Activated CD8-positive, alpha-beta memory T cell treated with anti-CD3 and anti-CD28 coated beads for 1 hour (primary cell): ENCODE measurements around the gene CSH2.
"Not testable (repeated sequence)": the region's sequence is repeated elsewhere in the genome, so short reads cannot be mapped to it uniquely, and the experiment has no call there.

ENCODE experiments used
- DNase-seq, 2 donors: peaks; one replicate each; pipeline ENCODE4 v3.0.0-alpha.2; 2020; ENCODE audit warnings: low read depth in 1 of 2; ENCODE audit errors: extremely low read depth in 1 of 2

CSH2 gene

DNA sequence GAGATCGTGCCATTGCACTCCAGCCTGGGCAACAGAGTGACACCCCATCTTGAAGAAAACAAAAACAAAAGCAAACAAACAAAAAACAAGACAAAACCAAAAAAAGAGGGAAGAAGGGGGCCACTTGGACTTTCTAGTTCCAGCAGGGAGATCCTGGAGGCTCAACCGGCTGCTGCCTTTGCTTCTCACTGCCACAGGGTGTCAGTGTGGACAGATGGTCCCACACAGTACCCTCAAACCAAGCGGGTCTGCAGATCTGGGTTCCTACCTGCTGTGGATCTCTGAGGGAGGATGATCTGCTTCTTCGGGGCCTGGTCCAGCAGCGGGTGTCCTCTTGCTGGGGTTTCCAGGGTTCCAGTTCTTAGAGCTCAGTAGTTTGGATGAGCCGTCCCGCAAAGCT is 6.9 kb downstream of the CSH2 start:
- not testable (repeated sequence) for DNase-seq

DNA sequence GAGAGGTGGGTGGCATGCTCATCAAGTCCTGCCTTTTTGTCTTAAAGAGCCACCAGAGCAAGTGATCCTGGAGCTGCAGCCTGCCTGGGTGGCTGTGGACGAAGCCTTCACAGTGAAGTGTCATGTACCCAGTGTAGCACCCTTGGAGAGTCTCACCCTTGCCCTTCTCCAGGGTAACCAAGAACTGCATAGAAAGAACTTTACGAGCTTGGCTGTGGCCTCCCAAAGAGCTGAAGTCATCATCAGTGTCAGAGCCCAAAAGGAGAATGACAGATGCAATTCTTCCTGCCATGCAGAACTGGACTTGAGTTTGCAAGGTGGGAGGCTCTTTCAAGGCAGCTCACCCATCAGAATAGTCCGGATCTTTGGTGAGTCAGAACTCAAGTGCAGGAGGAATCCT is 14.2 kb downstream of the CSH2 start:
- no peak for DNase-seq

DNA sequence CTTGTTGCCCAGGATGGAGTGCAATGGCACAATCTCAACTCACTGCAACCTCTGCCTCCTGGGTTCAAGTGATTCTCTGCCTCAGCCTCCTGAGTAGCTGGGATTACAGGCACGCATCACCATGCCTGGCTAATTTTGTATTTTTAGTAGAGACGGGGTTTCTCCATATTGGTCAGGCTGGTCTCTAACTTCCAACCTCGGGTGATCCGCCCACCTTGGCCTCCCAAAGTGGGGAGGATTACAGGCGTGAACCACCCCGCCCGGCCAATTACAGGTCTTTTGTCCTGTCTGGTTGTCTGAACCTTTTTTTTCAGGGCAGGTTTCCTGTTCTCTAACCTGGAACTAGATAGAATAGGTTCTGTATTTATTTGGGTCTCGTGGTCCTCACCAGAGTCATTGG is 17.1 kb downstream of the CSH2 start:
- not testable (repeated sequence) for DNase-seq

DNA sequence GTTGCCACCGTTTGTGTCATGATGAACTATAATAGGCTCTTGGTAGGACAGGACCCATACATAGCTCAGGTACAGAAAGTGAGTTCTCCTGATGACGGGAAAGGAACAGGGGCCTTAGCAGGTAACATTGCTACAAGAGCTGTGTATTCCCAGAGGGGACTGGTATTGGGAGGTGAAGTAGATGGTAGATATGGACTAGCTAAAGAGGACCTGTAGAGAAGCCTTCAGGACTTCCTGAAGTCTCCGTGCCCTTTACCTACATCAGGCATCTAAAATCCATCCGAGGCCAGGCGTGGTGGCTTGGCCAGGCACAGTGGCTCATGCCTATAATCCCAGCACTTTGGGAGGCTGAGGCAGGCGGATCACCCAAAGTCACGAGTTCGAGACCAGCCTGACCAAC is 18.3 kb downstream of the CSH2 start:
- no peak for DNase-seq

DNA sequence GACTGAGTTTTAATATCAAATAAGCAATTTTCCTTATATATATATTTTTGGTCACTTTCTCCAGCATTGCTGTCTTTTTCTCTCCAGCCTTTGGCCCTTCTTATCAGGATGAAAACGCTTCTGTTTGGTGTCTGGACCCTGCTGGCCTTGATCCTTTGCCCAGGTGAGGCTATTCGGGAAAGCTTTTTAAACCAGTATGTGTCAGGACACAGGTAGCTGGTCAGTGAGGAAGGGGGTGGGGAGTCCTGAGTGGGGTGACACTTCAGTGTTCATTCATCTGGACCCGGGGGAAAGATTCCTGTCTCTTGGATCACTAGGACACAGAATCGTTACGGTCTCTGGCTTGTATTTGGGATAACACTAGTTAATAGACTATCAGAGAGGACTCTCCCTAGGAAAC is 18.8 kb downstream of the CSH2 start:
- DNase-seq, result no peak

DNA sequence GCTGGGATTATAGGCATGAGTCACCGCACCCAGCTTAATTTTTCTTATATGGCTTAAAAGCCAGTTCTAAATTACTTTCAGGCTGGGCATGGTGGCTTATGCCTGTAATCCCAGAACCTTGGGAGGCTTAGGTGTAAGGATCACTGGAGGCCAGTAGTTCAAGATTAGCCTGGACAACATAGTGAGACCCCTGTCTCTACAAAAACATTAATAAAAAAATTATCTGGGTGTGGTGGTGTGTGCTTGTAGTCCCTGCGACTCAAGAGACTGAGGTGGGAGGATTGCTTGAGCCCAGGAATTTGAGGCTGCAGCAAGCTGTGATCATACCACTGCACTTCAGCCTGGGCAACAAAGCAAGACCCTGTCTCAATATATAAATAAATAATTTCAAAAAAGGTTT is 20.2 kb downstream of the CSH2 start:
- DNase-seq, result no peak

DNA sequence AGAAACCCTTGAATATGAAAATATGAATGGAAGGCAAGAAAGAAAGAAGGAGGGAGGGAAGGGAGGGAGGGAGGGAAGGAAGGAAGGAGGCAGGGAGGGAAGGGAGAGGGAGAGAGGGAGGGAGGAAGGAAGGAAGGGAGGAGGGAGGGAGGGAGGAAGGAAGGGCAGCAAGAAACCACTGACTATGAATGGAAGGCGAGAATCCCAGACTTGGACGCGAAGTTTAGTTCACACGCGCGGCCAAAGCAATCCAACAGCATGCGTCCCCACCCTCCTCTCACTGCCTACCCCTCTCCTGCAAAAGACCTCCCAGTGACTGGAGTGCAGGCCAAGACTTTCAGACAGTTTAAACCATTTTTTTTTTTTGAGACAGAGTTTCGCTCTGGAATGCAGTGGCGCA is 23.1 kb downstream of the CSH2 start:
- no peak for DNase-seq

DNA sequence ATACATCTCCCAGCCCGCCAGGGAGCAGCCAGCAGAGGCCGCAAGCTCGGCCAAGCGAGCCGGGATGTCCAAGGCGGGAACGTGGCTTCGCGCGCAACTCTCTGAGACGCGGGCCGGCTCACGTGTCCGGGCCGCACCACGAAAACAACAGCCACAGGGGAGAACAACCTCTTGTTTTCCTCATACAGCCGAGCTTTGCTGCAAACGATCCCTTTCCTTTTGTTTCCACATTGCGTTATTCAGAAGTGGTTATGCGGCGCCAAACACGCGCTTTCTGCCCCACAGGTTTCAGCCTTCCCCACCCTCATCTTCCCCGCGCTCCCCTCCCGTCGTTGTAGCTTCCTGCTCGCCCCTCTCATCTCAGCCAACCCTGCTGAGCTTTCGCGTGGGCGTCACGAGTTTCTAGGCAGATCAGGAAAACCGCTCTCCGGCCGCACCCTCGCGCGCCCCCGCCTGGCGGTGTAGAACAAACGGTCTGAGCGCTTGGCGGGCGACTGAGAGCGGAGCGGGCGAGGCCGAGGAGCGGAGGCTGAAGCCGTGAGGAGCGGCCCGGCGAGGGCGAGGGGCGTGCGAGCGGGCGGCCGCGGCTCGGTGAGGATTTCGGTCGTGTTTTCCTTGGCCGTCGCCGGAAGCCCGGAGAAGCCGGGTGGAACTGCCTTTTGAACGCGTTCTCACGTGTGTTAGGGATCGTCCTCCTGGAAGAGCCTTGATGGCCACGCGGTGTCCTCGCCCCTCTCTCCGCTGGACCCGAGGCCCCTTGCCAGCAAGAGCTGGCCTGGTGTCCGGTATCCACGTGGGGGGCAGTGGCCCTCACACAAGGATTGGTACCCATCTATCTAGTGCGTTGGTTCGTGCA is 24.4 kb downstream of the CSH2 start:
- peak; percentile 85 to 92 for DNase-seq

DNA sequence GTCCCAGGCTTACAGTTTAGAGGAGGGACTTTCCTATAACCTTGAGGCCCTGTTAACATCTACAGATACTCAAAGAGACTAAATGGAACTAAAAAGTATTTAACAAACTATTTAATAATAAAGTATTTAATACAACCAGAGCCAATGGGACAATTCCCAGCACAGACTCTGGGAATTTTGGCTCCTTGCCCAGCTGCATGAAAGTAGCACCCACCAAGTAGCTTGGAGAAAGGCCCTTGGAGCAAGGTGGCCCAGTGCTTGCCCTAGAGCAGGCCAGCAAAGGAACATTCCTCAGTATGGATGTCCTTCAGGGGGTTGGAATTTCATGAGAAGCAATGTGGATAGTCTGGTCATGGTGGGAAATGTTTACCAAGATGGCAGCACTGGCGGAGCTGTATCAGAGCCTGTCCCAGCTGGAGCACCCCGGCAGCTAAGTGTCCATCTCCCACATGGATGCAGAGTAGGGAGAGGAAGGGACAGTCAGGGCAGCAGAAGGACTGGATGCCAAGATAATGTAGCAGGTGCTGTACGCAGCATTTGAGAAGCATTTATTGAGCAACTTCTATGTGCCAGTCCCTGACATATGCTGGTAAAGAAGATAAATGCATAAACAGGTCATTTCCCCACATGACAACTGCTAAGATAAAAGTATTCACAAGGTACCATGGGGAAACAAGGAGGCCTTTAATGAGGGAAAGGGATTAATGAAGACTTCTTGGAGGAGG is 25.8 kb downstream of the CSH2 start:
- DNase-seq, result no peak

DNA sequence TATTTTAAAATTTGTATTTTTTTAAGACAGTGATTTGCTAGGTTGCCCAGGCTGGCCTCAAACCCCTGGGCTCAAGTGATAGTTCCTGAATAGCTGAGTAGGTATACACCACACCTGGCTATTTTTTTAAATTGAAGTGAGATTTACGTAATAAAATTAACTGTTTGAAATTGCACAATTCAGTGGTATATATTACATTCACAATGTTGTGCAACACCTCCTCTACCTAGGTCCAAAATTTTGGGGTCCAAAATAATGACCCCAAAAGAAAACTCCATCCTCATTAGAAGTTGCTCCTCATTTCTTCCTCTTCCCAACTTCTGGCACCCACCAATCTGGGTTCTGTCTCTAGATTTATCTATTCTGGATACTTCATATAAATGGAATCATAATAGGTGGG is 28.0 kb downstream of the CSH2 start:
- DNase-seq, result no peak

DNA sequence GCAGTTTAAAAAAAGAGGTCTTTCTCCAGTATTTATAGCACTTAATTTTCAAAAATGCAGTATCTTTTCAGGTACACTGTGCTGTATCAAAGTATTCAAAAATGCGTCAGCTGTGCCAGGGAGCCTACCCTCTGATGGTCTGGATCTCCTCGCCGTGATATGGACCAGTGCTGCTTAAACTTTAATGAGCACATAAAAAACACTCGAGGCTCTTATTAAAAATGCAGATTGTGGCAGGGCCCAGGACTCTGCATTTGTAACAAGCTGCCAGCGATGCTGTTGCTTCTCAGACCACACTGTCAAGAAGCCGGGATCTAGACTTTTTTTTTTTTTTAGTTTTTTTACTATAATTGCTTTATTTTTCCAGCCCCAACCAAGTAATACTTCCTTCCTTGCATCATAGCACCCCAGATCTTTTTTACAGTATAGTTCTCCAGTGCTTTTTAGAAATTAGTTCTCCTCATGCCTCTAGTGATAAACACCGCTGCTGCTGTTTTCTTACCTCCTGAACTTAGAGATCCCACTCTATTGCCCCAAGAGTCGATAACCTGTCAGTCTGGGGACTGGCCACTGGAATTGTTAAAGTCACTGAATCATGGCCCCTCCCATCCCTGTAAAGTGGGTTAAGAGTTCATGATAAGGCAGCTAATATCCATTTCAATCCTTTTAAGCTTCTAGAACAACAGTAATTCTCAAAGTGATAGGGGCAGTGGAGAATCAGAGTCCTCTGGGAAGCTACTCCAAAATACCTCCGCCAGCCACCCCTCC is 29.4 kb downstream of the CSH2 start:
- DNase-seq, result no peak

DNA sequence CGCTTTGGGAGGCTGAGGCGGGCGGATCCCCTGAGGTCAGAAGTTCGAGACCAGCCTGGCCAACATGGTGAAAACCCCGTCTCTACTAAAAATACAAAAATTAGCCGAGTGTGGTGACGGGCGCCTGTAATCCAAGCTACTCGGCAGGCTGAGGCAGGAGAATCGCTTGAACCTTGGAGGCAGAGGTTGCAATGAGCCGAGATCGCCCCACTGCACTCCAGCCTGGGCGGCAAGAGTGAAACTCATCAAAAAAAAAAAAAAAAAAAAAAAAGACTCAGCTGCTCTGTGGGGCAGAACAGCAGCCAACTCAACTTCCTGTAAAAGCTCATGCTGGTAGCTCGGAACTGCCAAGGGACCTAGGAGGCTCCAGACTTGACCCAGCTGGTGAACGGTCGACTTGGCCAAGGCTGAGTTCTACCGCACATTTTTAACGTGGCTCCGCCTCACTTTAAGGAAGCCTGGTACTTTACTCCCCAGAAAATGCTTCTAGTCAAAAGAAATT is 30.0 kb downstream of the CSH2 start:
- not testable (repeated sequence) for DNase-seq

DNA sequence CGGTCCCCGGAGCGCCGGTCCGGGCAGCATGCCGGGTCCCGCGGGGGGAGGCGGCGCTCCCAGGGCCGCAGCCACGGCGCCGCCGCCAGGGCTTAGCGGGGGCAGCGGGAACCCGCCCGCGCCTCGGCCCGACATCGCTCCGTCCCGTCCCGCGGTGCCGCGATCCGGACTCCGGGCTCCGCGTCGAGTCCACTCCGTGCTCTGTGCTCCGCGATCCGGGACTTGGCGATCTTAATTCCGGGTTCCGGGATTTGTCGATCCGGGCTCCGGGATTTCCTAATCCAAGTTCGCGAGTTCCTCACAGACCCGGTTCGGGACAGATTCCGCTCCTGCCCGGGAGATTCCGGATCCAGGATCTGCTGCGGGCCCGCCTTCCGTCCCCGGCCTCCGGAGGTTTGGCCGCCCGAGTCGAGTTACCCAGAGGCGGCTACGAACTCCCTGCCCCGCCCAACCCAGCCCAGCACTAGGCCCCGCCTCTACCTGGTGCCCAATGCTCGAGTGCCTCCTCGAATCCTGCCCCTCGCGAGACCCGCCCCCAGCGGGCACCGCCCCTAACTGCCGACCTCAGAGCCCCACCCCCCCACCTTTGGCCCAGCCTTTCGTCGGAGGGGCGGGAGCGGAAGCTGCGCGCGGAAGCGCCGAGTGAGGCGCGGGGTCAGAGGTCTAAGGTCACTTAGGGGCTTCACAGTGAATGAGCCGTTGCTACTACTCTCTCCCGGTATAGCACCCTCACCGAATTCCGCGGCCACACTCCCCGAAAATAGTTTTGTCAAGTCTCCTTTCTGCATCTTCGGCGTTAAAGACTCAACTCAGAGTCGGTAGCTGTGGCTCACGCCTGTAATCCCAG is 30.7 kb downstream of the CSH2 start, which contains the start of gene SMARCD2:
SMARCD2 (minus strand) TSS at position 146 of the 847 bp plus-strand sequence; CDS start at position 135, 11 bp downstream.
- DNase-seq, result peak; percentile 97 to 99

DNA sequence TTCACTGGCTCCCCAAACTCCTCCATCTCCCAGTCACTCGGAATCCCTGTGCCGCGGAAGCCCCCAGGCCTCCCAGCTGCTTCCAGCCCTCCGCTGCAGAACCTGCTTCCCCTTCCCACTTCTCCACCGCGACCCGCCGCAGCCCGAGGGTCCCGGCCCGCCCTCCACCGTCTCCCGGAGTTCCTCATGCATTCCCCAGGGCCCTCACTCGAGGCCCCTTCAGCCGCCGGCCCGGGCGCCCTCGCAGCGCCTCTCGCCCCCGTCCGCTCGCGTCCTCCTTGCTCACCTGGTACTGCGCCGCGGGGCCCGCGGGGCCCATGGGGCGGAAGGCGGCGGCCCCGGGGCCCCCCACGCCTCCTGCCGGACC is 31.3 kb downstream of the CSH2 start:
- no peak for DNase-seq

DNA sequence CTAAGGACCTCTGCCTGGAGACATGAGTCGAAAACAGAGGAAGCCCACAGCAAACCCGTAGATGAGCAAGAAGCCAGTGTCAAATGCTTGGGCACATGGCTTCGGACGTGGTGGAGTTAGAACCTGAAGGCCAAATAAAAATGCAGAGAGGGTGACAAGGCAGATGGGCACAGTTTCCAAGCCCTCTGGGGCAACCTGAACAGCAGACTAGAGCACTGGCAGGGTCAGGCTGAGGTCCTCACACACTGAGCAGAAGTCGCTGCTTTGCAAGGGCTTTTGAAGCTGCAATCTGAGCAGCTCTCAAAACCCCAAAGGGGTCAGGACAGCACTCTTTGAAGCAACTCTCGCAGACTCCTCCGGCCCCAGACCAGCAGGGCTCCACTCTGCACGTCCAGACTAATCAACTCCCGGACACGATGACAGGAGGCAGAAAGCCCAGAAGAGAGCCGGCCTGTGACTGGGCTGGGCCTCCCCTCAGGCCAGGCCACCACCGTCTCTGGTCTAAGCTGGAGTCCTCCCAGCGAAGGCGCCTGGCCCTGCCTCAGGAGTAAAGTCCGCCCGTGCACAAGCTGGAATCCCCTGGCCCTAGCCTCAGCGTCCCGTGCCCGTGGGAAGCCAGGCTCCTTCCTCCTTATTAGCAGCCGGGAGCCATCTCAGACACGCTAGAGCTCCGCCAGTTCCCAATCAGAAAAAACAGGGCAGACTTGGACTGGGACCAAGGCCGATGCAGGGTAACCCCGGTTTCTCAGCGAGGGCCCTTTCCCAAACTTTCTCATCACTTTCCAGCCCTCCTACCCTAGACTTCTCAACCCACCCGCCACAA is 31.9 kb downstream of the CSH2 start:
- no peak for DNase-seq

DNA sequence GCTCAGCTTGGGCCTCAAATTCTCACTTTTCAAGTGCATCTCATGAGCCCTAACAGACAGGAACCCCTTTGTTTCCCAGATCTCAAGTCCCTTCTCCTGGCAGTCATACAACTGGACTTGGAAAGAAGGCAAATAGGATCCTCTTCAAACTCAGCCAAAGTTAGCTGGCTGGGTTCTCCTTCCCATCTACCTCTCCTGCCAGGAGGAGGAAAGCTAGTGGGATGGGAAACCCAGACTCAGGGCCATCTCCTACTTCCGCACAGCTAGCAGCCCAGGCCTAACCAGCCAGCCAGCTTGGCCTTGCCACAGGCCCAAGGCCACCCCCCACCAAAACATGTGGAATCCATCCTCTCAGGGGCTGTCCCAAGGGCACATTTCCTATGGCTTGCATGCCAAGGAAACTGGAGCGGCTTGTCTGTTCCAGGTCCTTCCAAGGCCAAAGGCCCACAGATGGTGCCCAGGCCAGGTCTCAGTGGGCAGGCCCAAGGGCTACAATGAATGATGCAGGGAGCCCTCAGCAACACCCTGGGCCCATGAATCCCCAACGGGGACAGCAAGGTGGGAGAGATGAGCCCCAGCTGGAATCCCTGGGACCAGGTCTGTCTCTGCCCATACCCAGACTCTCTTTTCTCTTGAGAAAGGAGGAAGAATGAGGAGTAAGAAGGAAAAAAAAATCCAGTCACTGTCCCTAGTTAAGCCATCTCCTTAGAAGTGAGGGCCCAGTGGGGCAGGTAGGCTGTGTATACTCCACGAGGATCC is 32.7 kb downstream of the CSH2 start:
- no peak for DNase-seq

DNA sequence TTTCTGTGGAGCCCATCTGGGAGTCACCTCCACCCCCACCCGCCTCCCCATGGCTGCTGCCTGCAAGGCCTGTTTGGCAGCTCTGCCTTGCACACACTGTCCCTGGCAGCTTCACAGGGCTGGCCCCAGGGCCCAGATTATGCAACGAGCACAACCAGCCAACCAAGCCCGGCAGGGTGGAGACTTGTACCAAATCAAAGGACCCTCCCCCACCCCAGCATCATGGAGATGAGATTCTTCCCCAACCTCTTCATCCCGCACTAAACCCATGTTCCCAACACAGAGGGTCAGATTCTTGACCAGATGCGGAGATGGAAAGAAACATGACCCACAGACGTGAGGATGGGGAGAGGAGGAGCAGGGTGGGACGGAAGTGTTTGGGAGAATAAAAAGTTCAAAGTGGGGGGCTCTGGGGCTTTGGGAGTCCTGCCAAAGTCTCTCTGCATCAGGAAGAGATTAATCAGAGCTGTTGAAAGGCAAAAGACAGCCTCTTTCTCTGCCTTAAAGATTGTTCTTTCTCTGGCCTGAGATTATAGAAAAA is 34.8 kb downstream of the CSH2 start:
- no peak for DNase-seq

DNA sequence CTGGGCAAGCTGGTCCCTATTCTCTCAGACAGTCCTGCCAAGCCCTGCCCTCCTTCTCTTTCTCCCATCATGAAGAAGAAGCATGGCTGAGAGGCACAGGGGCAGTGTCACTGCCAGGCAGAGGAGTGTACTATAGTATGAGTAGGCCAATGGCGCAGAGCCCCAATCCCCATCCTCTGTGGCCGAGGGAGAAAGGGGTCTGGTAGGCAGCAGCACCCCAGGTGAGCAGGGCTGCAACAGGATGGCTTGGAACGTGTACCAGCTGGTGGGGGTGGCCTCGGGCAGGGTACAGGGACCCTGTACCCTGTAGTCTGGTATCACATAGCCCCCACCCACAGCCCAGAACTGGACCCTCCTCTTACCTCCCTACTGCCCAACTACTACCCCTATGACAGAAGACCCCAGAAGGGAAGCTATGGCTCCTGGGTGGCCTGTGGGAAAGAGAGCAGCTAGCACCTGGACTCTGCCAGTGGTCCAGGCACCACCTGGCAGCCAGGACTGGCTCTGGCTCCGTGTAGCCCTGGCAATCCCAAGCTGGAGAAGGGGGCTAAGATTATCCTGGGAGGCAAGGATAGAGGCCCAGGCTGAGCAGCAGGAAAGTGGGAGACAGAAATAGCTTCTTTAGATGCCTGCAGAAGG is 35.4 kb downstream of the CSH2 start:
- no peak for DNase-seq
